ENCODE measurements around the gene CTSW.

GRCh38 chr11:65882120-65883057 lies 2.8 kb downstream of the CTSW start:
- no peak for TF ChIP-seq CTCF (IDR thresholded peaks at IDR 0.05)
- no peak for TF ChIP-seq POLR2A (IDR thresholded peaks at IDR 0.05)
